ENCODE results near the gene CFAP61.

CFAP61 gene

GRCh38 chr20:20031790-20032189 is 20.5 kb upstream of the CFAP61 start:
- no peak for DNase-seq (ENCODE audit: low spot score)

GRCh38 chr20:20034486-20034885 is 17.8 kb upstream of the CFAP61 start:
- DNase-seq (ENCODE audit: low spot score), result no peak

- DNase-seq (ENCODE audit: low spot score), result no peak
These were observed 15.6 kb upstream of the CFAP61 start for GRCh38 chr20:20036756-20037155.

- no peak for DNase-seq (ENCODE audit: low spot score)
These were observed 14.4 kb upstream of the CFAP61 start for GRCh38 chr20:20037960-20038359.

- no peak for DNase-seq (ENCODE audit: low spot score)
These were observed 13.7 kb upstream of the CFAP61 start for GRCh38 chr20:20038586-20038985.

GRCh38 chr20:20039752-20040387 is 12.5 kb upstream of the CFAP61 start:
- no peak for DNase-seq (ENCODE audit: low spot score)

- DNase-seq (ENCODE audit: low spot score), result no peak
These were observed 612 bp upstream of the CFAP61 start for GRCh38 chr20:20051767-20052073.

- no peak for DNase-seq (ENCODE audit: low spot score)
These were observed 8.1 kb downstream of the CFAP61 start for GRCh38 chr20:20060234-20060998.

- DNase-seq (ENCODE audit: low spot score), result no peak
These were observed 11.8 kb downstream of the CFAP61 start for GRCh38 chr20:20063941-20064702.

GRCh38 chr20:20065361-20065760 is 13.0 kb downstream of the CFAP61 start:
- DNase-seq (ENCODE audit: low spot score), result no peak

- DNase-seq (ENCODE audit: low spot score), result no peak
These were observed 18.8 kb downstream of the CFAP61 start for GRCh38 chr20:20070871-20071726.

- no peak for DNase-seq (ENCODE audit: low spot score)
These were observed 21.6 kb downstream of the CFAP61 start for GRCh38 chr20:20073801-20074371.

- DNase-seq (ENCODE audit: low spot score), result no peak
These were observed 22.7 kb downstream of the CFAP61 start for GRCh38 chr20:20075032-20075431.

- DNase-seq (ENCODE audit: low spot score), result no peak
These were observed 24.1 kb downstream of the CFAP61 start for GRCh38 chr20:20076297-20077065.

- DNase-seq (ENCODE audit: low spot score), result no peak
These were observed 25.7 kb downstream of the CFAP61 start for GRCh38 chr20:20078041-20078440.

- no peak for DNase-seq (ENCODE audit: low spot score)
These were observed 26.9 kb downstream of the CFAP61 start for GRCh38 chr20:20079102-20079784.

GRCh38 chr20:20083807-20084206 is 31.5 kb downstream of the CFAP61 start:
- DNase-seq (ENCODE audit: low spot score), result peak; percentile 67

- DNase-seq (ENCODE audit: low spot score), result no peak
These were observed 32.0 kb downstream of the CFAP61 start for GRCh38 chr20:20084296-20084752.

GRCh38 chr20:20085071-20085470 is 32.7 kb downstream of the CFAP61 start:
- no peak for DNase-seq (ENCODE audit: low spot score)

- DNase-seq (ENCODE audit: low spot score), result no peak
These were observed 33.5 kb downstream of the CFAP61 start for GRCh38 chr20:20085812-20086211.

All from NAMALWA (cell line).